GM23248 (cell line): ENCODE data around the gene ERN1.

ENCODE experiments used
- EZH2 ChIP-seq: fragments of 200-600 bp; sonication (generic); IDR thresholded peaks from 2 replicates; pipeline ENCODE4 v1.6.1; 2018; ENCODE audit warnings: antibody characterized with exemption, mild to moderate bottlenecking; ENCODE audit not compliant: insufficient read depth, poor library complexity, severe bottlenecking
- EZH2phosphoT487 ChIP-seq: fragments of 200-600 bp; sonication (generic); IDR thresholded peaks from 2 replicates; pipeline ENCODE4 v1.6.1; 2018; ENCODE audit warnings: antibody characterized with exemption, moderate library complexity, mild to moderate bottlenecking, low read depth; ENCODE audit not compliant: insufficient read depth

DNA sequence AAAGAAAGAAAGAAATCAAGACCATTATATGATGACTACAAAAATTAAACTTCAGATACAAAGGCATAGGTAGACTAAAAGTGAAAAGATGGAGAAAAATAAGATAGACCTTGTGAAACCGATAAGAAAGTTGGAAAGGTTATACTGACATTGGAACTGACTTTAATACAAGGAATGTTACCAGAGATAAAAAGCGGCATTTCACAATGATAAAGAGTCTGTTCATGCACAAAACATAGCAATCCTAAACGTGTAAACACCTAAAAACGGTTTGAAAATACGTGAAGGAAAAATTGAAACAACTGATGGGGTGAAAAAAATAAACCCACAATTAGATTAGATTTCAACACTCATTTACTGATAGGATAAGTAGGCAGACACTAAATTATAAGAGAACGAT, 9.6 kb upstream of the ERN1 start:
- TF ChIP-seq EZH2, result no peak
- TF ChIP-seq EZH2phosphoT487, result no peak
